Muscle of arm (tissue), 12 donors: ENCODE measurements around the gene KLHL30. TPM values are rescaled to one million over a fixed set of nuclear protein-coding genes. Genes with fewer than 3 reads are reported as not detected.

Source experiments
- DNase-seq: peaks from one replicate; pipeline ENCODE4 v3.0.0-alpha.2; 2013
- polyA plus RNA-seq, 12 donors: library from polyadenylated mRNA; unstranded; fragments of 120-200 nt; gene quantifications; one replicate each; pipeline ENCODE4 v1.2.1, GENCODE V29; 2013; ENCODE audit not compliant: insufficient read length in 12 of 12

KLHL30 gene
- polyA plus RNA-seq, 12 donors = 4.1 to 114 (median 14.2) TPM

GRCh38 chr2:238144262-238144661, 5.8 kb downstream of the KLHL30 start:
- no peak for DNase-seq

- DNase-seq = no peak
Observed at GRCh38 chr2:238145046-238145445, 6.6 kb downstream of the KLHL30 start.

- DNase-seq = no peak
Observed at GRCh38 chr2:238145851-238146250, 7.4 kb downstream of the KLHL30 start.

GRCh38 chr2:238146884-238147544, 8.5 kb downstream of the KLHL30 start:
- no peak for DNase-seq

GRCh38 chr2:238148981-238149380, 10.5 kb downstream of the KLHL30 start:
- DNase-seq = no peak

- DNase-seq = peak; percentile 59
Observed at GRCh38 chr2:238149841-238150572, 11.5 kb downstream of the KLHL30 start.

- DNase-seq = no peak
Observed at GRCh38 chr2:238150686-238151085, 12.2 kb downstream of the KLHL30 start.

- no peak for DNase-seq
Observed at GRCh38 chr2:238151205-238151604, 12.7 kb downstream of the KLHL30 start.

GRCh38 chr2:238151628-238152235, 13.3 kb downstream of the KLHL30 start:
- no peak for DNase-seq

GRCh38 chr2:238152771-238153688, 14.6 kb downstream of the KLHL30 start:
- no peak for DNase-seq

- no peak for DNase-seq
Observed at GRCh38 chr2:238154570-238154969, 16.1 kb downstream of the KLHL30 start.

GRCh38 chr2:238155051-238155760, 16.7 kb downstream of the KLHL30 start:
- peak; percentile 36 for DNase-seq

- no peak for DNase-seq
Observed at GRCh38 chr2:238155761-238156694, 17.6 kb downstream of the KLHL30 start.

GRCh38 chr2:238157506-238158017, 19.1 kb downstream of the KLHL30 start:
- no peak for DNase-seq

GRCh38 chr2:238158018-238158508, 19.6 kb downstream of the KLHL30 start:
- DNase-seq = no peak

GRCh38 chr2:238158509-238159070, 20.1 kb downstream of the KLHL30 start, which contains the start of gene ERFE:
ERFE (plus strand) TSS chr2:238158970; CDS start chr2:238159008, 38 bp downstream.
- peak; percentile 29 for DNase-seq

- DNase-seq = no peak
Observed at GRCh38 chr2:238159071-238159539, 20.6 kb downstream of the KLHL30 start.

- DNase-seq = no peak
Observed at GRCh38 chr2:238159661-238160205, 21.3 kb downstream of the KLHL30 start.
